GM19324 (cell line): ENCODE measurements around the gene ATOSA.

ENCODE experiments used
- ATAC-seq: cut with Tn5 transposase; IDR thresholded peaks from one replicate; pipeline ENCODE4 v1.9.1; 2021; ENCODE audit warnings: mild to moderate bottlenecking, moderate library complexity; ENCODE audit not compliant: unreplicated experiment, low FRiP score

ATOSA gene

GRCh38 chr15:52656412-52656811 is 22.8 kb downstream of the ATOSA start:
- no peak for ATAC-seq

- no peak for ATAC-seq
Measured at GRCh38 chr15:52653431-52653964, 25.7 kb downstream of the ATOSA start.

GRCh38 chr15:52652984-52653383 is 26.2 kb downstream of the ATOSA start:
- no peak for ATAC-seq

GRCh38 chr15:52652286-52652685 is 26.9 kb downstream of the ATOSA start:
- no peak for ATAC-seq

- ATAC-seq: no peak
Measured at GRCh38 chr15:52651868-52652267, 27.3 kb downstream of the ATOSA start.

GRCh38 chr15:52651114-52651513 is 28.1 kb downstream of the ATOSA start:
- no peak for ATAC-seq

- ATAC-seq: no peak
Measured at GRCh38 chr15:52649686-52650085, 29.5 kb downstream of the ATOSA start.

GRCh38 chr15:52645916-52646315 is 33.3 kb downstream of the ATOSA start:
- no peak for ATAC-seq

GRCh38 chr15:52642386-52643361 is 36.5 kb downstream of the ATOSA start:
- no peak for ATAC-seq

GRCh38 chr15:52636459-52636858 is 42.7 kb downstream of the ATOSA start:
- ATAC-seq: no peak

GRCh38 chr15:52635908-52636307 is 43.3 kb downstream of the ATOSA start:
- ATAC-seq: no peak
